ENCODE results near the gene PSKH1.

The PSKH1 gene

DNA sequence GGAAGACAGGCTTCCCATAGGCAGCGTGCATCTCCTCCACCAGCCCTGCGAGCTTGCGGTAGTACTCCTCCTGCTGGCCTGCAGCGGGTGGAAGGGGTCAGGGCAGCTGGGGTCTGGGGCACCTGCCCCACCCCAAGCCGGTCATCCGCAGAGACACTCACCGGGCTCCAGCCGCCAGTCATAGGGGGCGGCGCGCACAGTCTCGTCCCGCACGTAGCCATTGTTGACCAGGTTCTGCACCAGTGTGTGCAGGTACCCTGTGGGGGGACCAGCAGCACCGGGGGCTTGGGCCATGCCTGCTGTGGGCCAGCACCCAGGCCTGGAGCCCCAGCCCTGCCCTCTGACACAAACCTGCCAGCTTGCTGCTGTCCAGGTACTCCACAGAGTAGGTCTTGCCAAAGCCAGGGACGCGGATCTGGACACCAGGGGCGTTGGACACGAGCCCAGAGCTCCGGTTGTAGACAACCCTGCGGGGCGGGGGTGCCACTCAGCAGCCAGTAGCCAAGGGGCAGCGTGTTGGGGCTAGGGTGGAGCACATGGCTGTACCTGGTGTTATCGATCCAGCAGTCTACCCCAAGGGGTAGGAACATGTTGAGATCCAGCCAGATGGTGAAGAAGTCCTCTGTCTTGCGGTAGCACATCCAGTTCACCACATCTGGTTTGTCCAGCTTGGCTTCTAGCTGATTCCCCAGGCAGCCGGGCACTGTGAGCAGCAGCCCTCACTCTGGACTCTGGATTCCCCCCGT is 49.6 kb downstream of the PSKH1 start:
- no peak for DNase-seq

DNA sequence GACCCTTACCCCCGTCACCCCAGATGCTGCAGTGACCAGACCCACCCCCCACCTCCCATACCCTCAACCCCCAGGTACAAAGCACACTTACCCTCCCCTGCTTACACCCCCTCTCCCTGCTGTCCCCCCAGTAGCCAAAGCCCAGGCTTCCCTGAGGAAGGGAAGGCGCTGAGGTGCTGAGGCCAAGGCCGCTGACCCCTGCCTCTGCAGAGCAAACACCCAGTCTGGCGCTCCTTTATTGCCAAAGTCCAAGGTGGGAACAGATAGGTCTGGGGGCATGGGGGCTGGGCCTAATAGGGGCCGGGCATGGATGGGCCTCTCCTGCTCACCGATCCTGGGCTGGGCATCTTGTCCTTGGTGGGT is 50.2 kb downstream of the PSKH1 start:
- no peak for DNase-seq

DNA sequence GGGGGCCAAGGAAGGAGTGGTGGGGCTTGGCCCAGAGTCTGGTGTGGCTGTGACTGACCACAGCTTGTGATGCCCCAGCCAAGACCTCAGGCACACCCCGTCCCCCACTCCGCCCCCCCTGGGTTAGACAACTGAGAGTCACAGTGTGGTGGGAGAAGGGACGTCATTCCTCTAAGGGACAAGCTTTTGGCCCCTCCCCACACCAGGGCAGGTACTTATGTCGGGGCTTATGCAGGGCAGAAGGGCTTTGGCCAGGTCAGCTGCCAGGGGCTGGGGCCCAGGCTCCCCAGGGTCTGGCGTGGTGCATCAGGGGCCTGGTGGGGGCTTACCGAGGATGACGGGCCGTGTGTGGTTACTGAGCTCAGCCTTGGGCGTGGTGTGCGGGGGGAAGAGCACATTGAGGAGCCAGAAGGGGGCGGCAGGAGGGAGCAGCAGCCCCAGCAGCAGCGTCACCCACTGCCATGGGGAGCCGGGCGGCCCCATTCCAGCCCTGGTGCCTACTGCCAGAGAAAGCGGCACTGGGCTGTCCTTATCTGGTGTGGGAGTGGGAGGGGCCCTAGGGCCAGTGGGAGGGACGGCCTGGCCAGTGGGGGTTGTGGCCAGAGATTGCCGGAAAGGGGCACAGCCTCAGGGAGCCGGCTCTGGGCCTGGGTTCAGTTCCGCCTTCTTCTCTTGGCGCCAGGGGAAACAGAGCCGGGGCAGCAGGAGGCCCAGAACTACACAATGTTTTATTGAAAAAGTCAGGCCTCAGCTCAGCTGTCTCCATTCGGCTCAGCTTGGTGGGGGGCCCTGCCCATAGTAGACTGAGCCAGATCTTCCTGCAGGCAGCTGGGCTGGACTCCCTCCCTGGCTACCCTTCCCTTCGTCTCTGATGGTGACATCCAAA is 50.8 kb downstream of the PSKH1 start, which contains the start of gene LCAT:
Gene LCAT (minus strand): TSS at position 502 of the 886 bp plus-strand sequence. CDS start 19 bp downstream, at position 483.
- DNase-seq, result no peak

- no peak for DNase-seq
These were observed 51.8 kb downstream of the PSKH1 start for GRCh38 chr16:67944690-67945391.

DNA sequence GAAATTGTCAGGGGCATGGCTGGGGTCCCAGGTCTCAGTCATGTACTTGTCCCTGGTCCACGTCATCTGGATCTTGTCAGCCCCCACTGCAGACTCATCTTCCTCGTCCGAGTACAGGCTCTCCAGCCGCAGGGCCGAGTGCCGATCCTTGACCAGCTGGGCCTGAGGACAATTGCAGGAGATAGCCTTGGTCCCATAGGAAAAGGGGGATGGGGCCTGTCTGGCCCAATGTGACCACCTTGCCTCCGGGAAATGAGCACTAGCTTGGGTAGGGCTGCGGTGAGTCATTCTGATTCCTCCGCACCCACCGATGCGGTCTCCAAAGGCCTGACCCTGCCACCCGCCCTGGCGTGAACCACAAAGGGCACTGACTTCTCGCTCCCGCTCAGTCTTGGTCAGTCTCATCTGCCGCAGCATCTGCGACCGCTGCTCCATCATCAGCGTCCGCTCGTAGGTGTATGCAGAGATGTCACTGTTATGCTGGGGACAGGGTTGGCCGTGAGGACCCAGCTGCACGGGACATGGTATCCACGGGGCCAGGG is 52.4 kb downstream of the PSKH1 start:
- no peak for DNase-seq

GRCh38 chr16:67946128-67946569 is 53.1 kb downstream of the PSKH1 start:
- DNase-seq, result no peak

DNA sequence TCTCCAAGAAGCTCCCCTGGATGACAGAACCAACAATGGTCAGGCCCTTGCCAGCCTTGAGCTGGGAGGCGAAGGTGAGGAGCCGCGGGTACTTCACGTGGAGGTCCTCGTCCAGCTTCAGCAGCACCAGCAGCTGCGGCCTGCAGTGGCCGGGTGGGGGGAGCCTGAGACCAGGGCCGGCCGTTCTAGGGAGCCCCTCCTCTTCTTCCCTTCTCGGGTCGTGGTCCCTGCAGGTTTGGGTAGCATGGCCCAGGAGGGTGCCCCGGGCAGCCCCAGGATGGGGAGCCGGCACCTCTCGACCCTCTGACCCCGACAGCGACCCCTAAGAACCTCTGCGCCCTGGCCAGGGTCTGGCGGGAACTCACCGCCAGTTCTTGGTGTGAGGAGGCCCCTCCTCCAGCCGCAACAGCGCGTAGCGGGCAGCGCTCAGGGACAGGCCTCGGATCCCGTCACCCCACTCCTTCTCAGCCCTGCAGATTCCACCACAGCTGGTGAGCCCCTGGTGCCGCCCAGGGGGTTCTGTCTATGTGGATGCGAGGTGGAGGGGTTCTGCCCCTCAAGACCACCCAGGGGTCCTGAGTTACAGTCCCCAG is 54.0 kb downstream of the PSKH1 start:
- DNase-seq, result no peak

GRCh38 chr16:67948015-67948414 is 55.0 kb downstream of the PSKH1 start:
- DNase-seq, result no peak

GRCh38 chr16:67949645-67950044 is 56.6 kb downstream of the PSKH1 start:
- no peak for DNase-seq

DNA sequence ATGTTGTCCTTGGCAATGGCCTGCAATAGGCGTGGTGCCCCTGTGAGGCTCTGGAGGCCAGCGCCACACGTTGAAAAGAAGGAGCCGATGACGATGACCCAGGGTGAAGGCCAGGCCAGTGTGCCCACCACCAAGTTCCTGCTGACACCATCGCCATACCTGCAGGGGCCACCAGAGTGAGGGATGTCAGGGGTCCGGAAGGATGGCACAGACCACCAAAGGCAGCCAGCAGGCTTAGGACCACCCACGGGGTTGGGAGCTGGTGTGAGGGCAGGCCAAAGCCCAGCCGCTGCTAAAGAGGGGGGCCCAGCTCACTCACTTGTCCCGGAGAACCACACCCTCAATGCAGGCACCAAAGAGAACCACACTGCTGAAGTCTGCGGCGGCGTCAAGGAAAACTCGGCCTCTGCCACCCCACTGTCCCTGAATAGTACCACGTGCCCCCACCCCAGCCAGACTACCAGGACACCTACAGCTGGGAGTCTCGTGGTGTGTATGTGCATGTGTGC is 57.3 kb downstream of the PSKH1 start:
- DNase-seq, result no peak

DNA sequence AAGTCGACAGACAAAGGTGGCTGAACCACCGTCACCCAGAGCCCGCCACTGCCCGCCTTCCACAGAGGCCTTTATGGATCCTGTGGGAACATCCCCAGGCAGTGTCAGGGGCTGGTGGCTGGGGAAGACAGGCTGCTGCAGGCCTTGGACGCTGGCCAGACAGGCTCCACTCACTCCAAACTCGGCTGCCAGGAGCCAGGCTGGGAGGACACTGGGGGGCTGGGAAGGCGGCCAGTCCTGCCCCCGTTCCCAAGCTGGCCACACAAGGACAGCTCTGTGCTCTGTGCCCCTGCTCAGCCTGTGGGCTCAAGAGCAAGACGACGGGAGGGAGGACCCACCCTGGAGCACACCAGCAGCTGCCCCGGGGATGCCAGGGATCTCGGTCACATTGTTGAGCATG is 58.4 kb downstream of the PSKH1 start:
- DNase-seq, result no peak

DNA sequence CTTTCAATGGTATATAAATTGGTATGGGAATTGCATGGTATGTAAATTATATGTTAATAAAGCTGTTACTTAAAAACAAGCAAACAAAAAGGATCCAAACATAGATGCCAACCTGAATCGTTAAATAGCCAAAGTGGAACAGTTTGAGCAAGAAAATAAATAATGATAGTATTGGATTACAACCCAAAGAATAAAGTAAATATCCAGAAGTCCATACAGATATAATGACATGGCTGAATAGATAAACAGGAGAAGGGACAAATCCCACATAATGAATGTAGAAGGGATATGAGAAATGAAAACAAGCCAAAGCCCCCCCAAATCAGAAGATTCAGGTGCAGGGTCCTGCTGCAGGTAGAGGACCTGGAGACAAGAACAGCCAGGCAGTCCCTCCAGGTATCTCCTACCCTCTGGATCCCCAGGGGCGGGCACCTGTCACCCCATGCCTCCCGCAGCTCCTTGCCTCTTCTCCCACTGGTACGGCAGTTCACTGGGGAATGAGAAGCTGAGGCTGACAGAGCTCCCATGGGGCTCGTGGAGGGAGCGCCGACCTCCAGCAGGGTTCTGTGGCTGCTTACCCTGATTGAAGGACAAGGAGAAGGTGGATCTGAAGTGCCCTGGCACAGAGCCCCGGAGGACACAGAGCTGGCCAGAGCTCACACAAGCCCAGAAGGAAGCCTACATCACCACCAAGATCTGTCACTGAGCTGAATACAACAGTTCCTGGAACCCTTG is 60.8 kb downstream of the PSKH1 start:
- no peak for DNase-seq

DNA sequence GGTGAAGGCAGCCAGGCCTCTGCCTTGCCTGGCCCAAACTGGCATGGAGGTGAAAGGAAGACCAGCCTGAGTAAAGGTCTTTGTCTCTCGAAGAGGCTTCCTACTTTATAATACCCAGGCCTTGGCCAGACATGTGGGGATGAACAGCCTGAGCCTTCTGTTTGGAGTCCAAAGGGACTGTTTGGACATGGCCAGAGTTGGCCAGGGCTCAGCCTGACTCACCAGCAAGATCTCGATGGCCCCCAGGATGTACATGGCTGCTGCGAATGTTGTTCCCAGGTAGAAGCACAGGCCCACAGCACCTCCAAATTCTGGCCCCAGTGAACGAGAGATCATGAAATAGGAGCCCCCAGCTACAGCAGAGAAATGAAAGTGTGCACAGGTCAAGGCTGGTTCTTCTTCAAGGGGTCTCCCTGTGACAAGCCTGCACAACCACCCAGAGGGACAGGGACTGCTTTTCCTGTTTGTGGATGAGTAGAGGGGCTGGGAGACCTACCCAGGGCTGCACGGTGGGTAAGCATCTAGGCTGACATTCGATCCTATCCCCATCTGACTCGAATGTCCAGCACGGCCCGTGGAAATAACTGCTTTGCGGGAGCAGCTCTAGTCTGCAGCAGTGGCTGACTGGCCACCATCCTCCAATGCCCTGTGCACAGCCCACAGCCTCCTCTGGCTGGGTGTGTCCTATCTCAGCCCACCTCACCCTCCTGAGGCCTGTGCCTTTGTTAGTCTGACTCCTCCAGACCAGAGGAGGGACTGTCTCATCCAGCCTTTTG is 61.6 kb downstream of the PSKH1 start:
- DNase-seq, result no peak

DNA sequence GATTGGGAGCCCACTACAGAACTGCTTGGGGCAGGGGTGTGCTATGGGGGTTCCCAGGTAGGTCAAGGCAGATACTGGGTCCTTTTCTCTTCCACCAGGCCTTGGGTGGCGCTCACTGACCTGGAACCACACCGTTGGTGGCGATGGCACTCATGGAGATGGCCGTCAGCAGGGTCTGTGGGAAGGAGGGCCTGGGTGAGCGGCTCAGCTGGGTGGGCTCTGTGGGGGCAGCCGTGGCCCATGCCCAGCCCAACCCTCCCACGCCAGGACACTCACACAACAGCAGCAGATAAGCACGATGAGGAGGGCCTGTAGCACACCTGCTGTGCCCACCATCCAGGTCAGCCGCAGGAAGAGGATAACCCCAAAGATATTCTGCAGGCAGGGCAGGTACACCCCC is 64.6 kb downstream of the PSKH1 start:
- DNase-seq, result no peak

GRCh38 chr16:67959536-67960329 is 66.7 kb downstream of the PSKH1 start:
- DNase-seq, result no peak

GRCh38 chr16:67961551-67961957 is 68.5 kb downstream of the PSKH1 start:
- DNase-seq, result peak; percentile 98

- no peak for DNase-seq
These were observed 69.1 kb downstream of the PSKH1 start for GRCh38 chr16:67962135-67962534.

GRCh38 chr16:67963292-67963661 is 70.2 kb downstream of the PSKH1 start:
- no peak for DNase-seq

- peak; percentile 32 for DNase-seq
These were observed 70.7 kb downstream of the PSKH1 start for GRCh38 chr16:67963662-67964321.

Measured in NCI-H69 (cell line).